Measurements from ENCODE around the gene P2RY1.

P2RY1 gene

GRCh38 chr3:152834776-152835600, at the start of gene P2RY1:
TSS of gene P2RY1 (plus strand) at chr3:152835131. CDS start at chr3:152835783, 652 bp downstream.
- Histone ChIP-seq H3K27ac (peak within 1 kb of the TSS; percentile 52 to 90 (median 81)), H3K4me3 (peak within 1 kb of the TSS; percentile 45 to 69 (median 51))

GRCh38 chr3:152786977-152787681, 47.8 kb upstream of the P2RY1 start:
- H3K4me3 ChIP-seq = no peak overlapping the region
- no peak overlapping the region for H3K27ac ChIP-seq

- Histone ChIP-seq H3K4me3 (no peak overlapping the region), H3K27ac (no peak overlapping the region)
Measured at GRCh38 chr3:152790651-152791387, 44.1 kb upstream of the P2RY1 start.

GRCh38 chr3:152793969-152794368, 41.0 kb upstream of the P2RY1 start:
- H3K4me3 ChIP-seq = no peak overlapping the region
- H3K27ac ChIP-seq = no peak overlapping the region

- Histone ChIP-seq H3K4me3 (no peak overlapping the region), H3K27ac (no peak overlapping the region)
Measured at GRCh38 chr3:152797751-152798432, 37.0 kb upstream of the P2RY1 start.

GRCh38 chr3:152811974-152812760, 22.8 kb upstream of the P2RY1 start:
- H3K4me3 ChIP-seq = no peak overlapping the region
- H3K27ac ChIP-seq = no peak overlapping the region

- no peak overlapping the region for H3K27ac ChIP-seq
- H3K4me3 ChIP-seq = no peak overlapping the region
Measured at GRCh38 chr3:152817400-152817799, 17.5 kb upstream of the P2RY1 start.

- Histone ChIP-seq H3K4me3 (no peak overlapping the region), H3K27ac (no peak overlapping the region)
Measured at GRCh38 chr3:152818027-152818426, 16.9 kb upstream of the P2RY1 start.

GRCh38 chr3:152823173-152823572, 11.8 kb upstream of the P2RY1 start:
- H3K27ac ChIP-seq = no peak overlapping the region
- no peak overlapping the region for H3K4me3 ChIP-seq

GRCh38 chr3:152823781-152824180, 11.2 kb upstream of the P2RY1 start:
- H3K4me3 ChIP-seq = no peak overlapping the region
- no peak overlapping the region for H3K27ac ChIP-seq

- Histone ChIP-seq H3K4me3 (no peak overlapping the region), H3K27ac (no peak overlapping the region)
Measured at GRCh38 chr3:152825566-152825965, 9.4 kb upstream of the P2RY1 start.

- Histone ChIP-seq H3K27ac (no peak overlapping the region), H3K4me3 (no peak overlapping the region)
Measured at GRCh38 chr3:152826476-152826875, 8.5 kb upstream of the P2RY1 start.

- Histone ChIP-seq H3K27ac (no peak overlapping the region), H3K4me3 (no peak overlapping the region)
Measured at GRCh38 chr3:152827313-152827712, 7.6 kb upstream of the P2RY1 start.

GRCh38 chr3:152828075-152828840, 6.7 kb upstream of the P2RY1 start:
- Histone ChIP-seq H3K4me3 (no peak overlapping the region), H3K27ac (no peak overlapping the region)

- H3K4me3 ChIP-seq = no peak overlapping the region
- no peak overlapping the region for H3K27ac ChIP-seq
Measured at GRCh38 chr3:152830245-152830644, 4.7 kb upstream of the P2RY1 start.

GRCh38 chr3:152832046-152832445, 2.9 kb upstream of the P2RY1 start:
- Histone ChIP-seq H3K27ac (no peak overlapping the region), H3K4me3 (no peak overlapping the region)

- Histone ChIP-seq H3K27ac (no peak overlapping the region), H3K4me3 (no peak overlapping the region)
Measured at GRCh38 chr3:152833089-152833488, 1.8 kb upstream of the P2RY1 start.

GRCh38 chr3:152834191-152834775, 648 bp upstream of the P2RY1 start:
- Histone ChIP-seq H3K27ac (peak overlapping the region; percentile 52 to 90 (median 81)), H3K4me3 (peak overlapping the region; percentile 45 to 69 (median 51))
